ENCODE results near the gene INPP5E. TPM values are rescaled to one million over a fixed set of nuclear protein-coding genes. Genes with fewer than 3 reads are reported as not detected.

INPP5E gene
- total RNA-seq, 2 donors from 2014 or later: 6.4 to 9.1 TPM

DNA sequence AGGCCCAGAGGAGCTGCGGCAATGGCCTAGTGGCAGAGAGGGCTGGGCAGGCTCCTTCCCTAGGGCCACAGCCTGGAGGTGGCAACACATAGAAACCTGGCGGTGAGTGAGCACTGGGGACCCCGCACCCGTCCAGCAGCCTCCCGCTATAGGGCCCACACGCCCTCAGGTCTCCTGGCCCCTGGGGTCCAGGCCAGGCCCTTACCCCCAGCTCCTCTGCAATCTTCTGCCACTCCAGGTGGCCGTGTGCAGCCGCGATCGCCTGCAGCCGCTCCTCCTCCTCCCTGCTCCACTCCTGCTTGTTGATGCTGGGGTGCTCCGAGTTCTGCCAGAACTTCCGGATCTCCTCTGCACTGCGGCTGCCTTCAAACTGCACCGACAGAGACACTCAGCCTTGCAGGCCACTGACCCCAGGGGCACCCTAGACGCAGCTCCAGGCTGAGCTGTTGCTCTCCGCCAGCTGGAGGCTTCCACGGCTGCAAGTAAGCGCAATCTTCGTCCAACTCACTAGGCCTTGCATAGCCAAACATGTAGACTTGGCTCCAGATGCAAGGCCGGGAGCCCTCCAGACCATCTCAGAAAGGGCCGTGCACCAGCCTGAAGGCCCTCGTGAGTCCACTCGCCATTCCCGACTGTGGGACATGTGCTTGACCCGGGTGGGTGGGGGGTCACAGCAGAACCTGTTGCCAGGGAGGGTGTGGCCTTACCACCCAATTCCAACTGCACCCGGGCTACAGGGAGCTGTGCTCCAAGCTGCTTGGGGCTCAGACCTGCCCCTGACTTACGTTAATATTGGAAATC lies 47.7 kb downstream of the INPP5E start:
- Histone ChIP-seq H3K4me3 (no peak overlapping the region), H3K27ac (no peak overlapping the region), H3K36me3 (peaks cover 78% of the 10 kb centered on the region), H3K27me3 (no peaks in the 10 kb centered on the region), H3K4me1 (no peaks in the 10 kb centered on the region), H3K9me3 (no peaks in the 10 kb centered on the region)
- TF ChIP-seq, protein P1, sequence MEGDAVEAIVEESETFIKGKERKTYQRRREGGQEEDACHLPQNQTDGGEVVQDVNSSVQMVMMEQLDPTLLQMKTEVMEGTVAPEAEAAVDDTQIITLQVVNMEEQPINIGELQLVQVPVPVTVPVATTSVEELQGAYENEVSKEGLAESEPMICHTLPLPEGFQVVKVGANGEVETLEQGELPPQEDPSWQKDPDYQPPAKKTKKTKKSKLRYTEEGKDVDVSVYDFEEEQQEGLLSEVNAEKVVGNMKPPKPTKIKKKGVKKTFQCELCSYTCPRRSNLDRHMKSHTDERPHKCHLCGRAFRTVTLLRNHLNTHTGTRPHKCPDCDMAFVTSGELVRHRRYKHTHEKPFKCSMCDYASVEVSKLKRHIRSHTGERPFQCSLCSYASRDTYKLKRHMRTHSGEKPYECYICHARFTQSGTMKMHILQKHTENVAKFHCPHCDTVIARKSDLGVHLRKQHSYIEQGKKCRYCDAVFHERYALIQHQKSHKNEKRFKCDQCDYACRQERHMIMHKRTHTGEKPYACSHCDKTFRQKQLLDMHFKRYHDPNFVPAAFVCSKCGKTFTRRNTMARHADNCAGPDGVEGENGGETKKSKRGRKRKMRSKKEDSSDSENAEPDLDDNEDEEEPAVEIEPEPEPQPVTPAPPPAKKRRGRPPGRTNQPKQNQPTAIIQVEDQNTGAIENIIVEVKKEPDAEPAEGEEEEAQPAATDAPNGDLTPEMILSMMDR (IDR thresholded peaks at IDR 0.05): no peak
- no peak for DNase-seq (ENCODE audit: low spot score)

DNA sequence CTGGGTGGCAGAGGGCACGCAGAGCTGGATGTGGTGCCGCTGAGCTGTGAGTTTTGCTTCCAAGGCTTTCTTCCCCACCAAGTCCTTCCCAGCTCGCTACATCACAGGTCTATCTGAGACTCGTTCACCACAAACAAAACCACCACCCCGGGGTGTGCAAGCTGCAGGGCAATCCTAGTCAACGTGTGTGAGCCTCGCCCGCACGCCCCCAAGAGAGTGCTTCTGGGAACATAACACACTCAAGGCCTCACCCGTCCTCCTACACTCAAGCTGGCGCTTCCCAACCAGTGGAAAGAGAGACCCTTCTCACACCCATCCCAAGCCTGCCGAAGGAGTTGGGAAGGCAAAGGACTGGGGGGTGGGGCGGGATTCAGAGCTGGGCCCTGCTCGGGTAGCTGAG lies 50.2 kb downstream of the INPP5E start:
- H3K4me1 ChIP-seq: no peaks in the 10 kb centered on the region
- H3K4me3 ChIP-seq: no peak overlapping the region
- TF ChIP-seq, protein P1 (IDR thresholded peaks at IDR 0.05): no peak
- H3K27me3 ChIP-seq: no peaks in the 10 kb centered on the region
- DNase-seq (ENCODE audit: low spot score): no peak
- peaks cover 60% of the 10 kb centered on the region for H3K36me3 ChIP-seq
- no peaks in the 10 kb centered on the region for H3K9me3 ChIP-seq
- H3K27ac ChIP-seq: no peak overlapping the region

- no peak for DNase-seq (ENCODE audit: low spot score)
- Histone ChIP-seq H3K9me3 (no peaks in the 10 kb centered on the region), H3K36me3 (peaks cover 56% of the 10 kb centered on the region), H3K27me3 (no peaks in the 10 kb centered on the region), H3K4me1 (no peaks in the 10 kb centered on the region), H3K27ac (no peak overlapping the region), H3K4me3 (no peak overlapping the region)
- TF ChIP-seq, protein P1 (IDR thresholded peaks at IDR 0.05): no peak
These were observed 52.4 kb downstream of the INPP5E start for GRCh38 chr9:136387217-136387616.

DNA sequence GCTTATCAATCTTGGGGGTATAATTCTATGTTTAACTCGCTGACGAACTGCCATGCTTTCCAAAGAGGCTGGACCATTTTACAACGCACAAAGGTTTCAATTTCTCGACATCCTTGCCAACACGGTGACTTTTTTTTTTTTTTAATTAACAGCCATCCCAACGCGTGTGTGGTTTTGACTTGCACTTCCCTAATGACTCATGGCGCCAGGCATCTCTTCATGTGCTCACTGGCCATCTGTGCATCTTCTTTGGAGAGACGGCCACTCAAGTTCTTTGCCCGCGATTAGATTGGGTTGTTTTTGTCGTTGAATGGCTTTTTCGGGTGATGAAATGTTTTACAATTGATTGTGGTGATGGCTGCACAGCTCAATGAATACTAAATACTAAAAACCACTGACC lies 53.6 kb downstream of the INPP5E start:
- Histone ChIP-seq H3K9me3 (no peaks in the 10 kb centered on the region), H3K36me3 (peaks cover 46% of the 10 kb centered on the region), H3K4me3 (no peak overlapping the region), H3K27me3 (no peaks in the 10 kb centered on the region), H3K27ac (no peak overlapping the region), H3K4me1 (peaks cover 0 to 2% of the 10 kb centered on the region in 2 donors)
- TF ChIP-seq, protein P1 (IDR thresholded peaks at IDR 0.05): no peak
- no peak for DNase-seq (ENCODE audit: low spot score)

DNA sequence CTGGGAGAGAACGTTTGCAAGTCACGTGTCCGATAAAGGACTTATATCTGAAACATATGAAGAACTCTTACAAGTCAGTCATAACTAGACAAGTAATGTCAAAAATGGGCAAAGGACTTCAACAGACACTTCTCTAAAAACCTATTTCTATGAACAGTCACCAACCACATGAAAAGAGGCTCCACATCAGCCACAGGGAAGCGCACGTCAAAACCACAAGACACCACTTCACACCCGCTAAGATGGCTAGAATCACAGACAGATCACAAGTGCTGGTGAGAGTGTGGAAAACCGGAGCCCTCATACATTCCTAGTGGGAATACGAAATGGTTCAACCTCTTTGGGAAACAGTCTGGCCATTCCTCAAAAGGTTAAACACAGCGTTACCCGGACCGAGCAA lies 54.6 kb downstream of the INPP5E start:
- H3K9me3 ChIP-seq: no peaks in the 10 kb centered on the region
- no peak overlapping the region for H3K27ac ChIP-seq
- H3K4me1 ChIP-seq: peaks cover 0 to 6% of the 10 kb centered on the region in 2 donors
- TF ChIP-seq, protein P1 (IDR thresholded peaks at IDR 0.05): no peak
- DNase-seq (ENCODE audit: low spot score): no peak
- peaks cover 46% of the 10 kb centered on the region for H3K36me3 ChIP-seq
- H3K27me3 ChIP-seq: no peaks in the 10 kb centered on the region
- no peak overlapping the region for H3K4me3 ChIP-seq

DNA sequence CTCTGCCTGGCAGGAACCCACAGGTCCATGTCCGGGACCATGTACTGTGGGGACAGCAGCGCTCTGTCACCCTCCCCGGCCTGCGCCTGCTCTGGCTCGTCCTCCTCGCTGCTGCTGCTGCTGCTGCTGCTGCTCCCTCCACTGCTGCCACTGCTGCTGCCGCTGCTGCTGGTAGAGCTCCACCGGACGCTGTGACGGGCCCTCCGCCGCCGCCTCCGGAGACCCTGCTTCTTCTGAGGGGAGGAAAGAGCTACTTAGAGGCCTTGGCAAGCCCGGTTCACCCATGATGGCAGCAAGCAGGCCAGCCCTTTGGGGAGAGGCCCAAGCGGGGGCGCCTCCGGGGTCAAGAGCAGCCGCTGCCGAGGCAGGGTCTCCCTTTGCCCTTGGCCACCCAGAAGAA lies 56.2 kb downstream of the INPP5E start:
- peaks cover 0 to 12% of the 10 kb centered on the region in 2 donors for H3K4me1 ChIP-seq
- DNase-seq (ENCODE audit: low spot score): no peak
- H3K9me3 ChIP-seq: no peaks in the 10 kb centered on the region
- no peak overlapping the region for H3K27ac ChIP-seq
- H3K27me3 ChIP-seq: no peaks in the 10 kb centered on the region
- peaks cover 36% of the 10 kb centered on the region for H3K36me3 ChIP-seq
- TF ChIP-seq, protein P1 (IDR thresholded peaks at IDR 0.05): no peak
- no peak overlapping the region for H3K4me3 ChIP-seq
